ENCODE data around the gene SEPSECS. TPM values are rescaled to one million over a fixed set of nuclear protein-coding genes. Genes with fewer than 3 reads are reported as not detected.

SEPSECS gene
- total RNA-seq, 4 donors from 2014 or later: 4.7 to 7.7 (median 6.8) TPM

GRCh38 chr4:25096251-25096980 lies 63.8 kb downstream of the SEPSECS start:
- TF ChIP-seq, protein P1, sequence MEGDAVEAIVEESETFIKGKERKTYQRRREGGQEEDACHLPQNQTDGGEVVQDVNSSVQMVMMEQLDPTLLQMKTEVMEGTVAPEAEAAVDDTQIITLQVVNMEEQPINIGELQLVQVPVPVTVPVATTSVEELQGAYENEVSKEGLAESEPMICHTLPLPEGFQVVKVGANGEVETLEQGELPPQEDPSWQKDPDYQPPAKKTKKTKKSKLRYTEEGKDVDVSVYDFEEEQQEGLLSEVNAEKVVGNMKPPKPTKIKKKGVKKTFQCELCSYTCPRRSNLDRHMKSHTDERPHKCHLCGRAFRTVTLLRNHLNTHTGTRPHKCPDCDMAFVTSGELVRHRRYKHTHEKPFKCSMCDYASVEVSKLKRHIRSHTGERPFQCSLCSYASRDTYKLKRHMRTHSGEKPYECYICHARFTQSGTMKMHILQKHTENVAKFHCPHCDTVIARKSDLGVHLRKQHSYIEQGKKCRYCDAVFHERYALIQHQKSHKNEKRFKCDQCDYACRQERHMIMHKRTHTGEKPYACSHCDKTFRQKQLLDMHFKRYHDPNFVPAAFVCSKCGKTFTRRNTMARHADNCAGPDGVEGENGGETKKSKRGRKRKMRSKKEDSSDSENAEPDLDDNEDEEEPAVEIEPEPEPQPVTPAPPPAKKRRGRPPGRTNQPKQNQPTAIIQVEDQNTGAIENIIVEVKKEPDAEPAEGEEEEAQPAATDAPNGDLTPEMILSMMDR (IDR thresholded peaks at IDR 0.05): no peak
- ATAC-seq (ENCODE audit: low FRiP score): no peak
- DNase-seq (ENCODE audit: low spot score): no peak

DNA sequence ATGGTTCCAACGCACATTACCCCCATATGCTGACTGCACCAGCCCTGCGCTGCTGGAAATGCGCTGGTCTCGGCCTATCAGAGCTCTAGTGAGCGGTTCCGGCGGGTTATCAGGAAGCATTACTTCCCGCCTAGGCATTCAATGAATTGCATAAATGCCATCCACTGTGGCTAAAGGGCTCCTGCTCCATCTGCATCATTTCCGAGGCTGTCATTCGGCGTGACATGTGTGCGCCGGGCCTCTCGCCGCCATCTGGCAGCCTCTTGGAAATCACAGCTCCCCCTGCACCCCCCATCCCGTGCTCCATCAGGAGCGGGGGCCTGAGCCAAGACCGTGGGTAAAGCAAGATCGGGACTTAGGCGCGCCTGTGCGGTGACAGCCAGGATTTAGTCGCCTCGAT lies 64.4 kb downstream of the SEPSECS start:
- TF ChIP-seq, protein P1 (IDR thresholded peaks at IDR 0.05): no peak
- DNase-seq (ENCODE audit: low spot score) (no peak), ATAC-seq (ENCODE audit: low FRiP score) (no peak)

GRCh38 chr4:25092139-25092538 lies 68.1 kb downstream of the SEPSECS start:
- DNase-seq (ENCODE audit: low spot score): no peak
- ATAC-seq (ENCODE audit: low FRiP score): no peak
- TF ChIP-seq, protein P1 (IDR thresholded peaks at IDR 0.05): no peak

DNA sequence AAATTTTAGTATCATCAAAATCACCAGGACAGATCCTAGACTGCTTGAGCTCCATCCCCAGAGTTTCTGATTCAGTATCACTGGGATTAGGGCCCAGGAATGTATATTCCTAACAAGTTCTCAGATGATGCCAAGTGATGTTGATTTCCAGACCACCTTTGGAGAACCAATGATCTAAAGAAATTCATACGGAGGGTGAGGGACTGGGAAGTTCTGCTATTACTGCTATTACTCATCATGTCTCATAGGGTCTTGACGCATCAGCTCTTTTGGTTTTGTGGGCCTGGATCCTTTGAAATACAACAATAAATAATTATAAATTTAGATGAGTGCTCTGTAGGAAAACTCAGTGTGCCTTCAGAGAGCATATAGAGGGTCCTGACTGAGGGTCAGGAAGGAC lies 69.7 kb downstream of the SEPSECS start:
- no peak for DNase-seq (ENCODE audit: low spot score)
- no peak for ATAC-seq (ENCODE audit: low FRiP score)
- TF ChIP-seq, protein P1 (IDR thresholded peaks at IDR 0.05): no peak

GRCh38 chr4:25089051-25089763 lies 71.0 kb downstream of the SEPSECS start:
- TF ChIP-seq, protein P1 (IDR thresholded peaks at IDR 0.05): no peak
- ATAC-seq (ENCODE audit: low FRiP score) (no peak), DNase-seq (ENCODE audit: low spot score) (no peak)

DNA sequence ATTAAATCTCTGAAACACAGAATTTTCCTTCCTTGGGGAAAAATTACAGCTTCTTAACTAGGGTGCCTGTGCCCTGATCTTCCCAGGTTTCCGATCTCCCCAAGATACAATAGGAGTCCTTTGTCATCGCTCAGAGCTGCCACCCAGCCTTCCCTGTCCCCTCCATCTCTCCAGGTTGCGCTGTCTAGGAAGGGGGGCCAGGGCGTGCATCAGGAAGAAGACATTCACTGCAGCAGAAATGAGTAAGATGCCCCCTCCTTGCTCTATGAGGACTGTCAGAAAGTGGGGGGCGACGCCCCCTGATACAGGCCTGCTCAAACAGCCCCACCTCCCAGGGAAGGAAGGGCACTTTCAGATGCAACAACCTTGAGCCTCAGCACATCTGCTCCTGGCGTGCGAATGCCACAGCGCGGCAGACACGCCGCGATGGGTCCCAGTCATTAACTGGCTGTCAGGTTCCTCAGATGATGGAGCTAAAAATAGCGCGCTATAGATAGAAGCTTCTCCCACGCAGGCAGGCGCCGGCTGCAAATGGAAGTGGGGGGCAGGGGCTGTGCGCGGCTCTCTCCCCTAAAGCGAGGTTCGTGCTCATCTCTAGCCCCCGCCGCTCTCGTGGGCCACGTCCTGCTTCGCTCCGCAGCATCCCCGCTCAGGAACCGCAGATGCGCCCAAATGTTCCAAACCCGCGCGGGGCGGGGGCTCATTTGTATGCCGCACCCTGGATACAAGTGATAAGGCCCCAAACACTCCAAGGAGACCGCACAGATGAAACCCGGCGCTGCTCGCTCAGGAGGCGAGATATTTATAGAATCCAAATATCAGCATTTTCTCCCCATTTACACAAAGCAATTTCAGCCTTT lies 71.9 kb downstream of the SEPSECS start:
- no peak for ATAC-seq (ENCODE audit: low FRiP score)
- TF ChIP-seq, protein P1 (IDR thresholded peaks at IDR 0.05): no peak
- DNase-seq (ENCODE audit: low spot score): no peak

Measured in omental fat pad (tissue), 4 donors.